ENCODE data around the gene MAPT.

Gene MAPT

DNA sequence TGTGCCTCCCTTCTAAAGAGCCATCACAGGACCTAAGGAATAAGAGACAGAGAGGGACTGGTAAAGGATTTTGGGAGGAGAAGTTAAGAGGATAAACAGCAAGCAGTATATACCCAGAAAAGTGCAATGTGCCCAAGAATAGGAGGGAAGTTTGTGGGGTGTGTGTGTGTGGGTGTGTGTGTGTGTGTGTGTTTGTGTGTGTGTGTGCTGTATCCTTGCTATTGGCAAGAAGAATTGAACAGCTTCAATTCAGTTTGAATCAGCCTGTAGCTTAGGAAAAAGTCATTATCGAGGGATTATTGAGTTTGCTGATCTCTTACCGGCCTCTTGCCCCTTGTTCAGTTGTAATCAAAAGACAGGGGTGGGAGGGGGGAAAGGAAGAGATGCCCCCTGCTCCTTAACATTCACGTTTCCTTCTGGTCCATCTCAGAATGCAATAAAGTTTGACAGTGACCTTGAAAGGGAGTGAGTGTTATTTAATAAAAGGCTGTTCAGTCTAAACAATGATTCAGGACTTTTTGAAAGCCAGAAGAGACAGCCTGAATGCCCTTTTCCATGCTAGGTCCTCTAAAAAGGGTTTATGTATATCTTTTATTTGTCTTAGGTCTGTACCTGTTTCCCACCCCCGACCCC, 23.9 kb upstream of the MAPT start:
- H3K4me3 ChIP-seq (ENCODE audit: insufficient read length, low read depth), result no peak overlapping the region
- H3K9me3 ChIP-seq (ENCODE audit: insufficient read depth, low read length), result peaks cover 6% of the 10 kb centered on the region
- H3K36me3 ChIP-seq (ENCODE audit: insufficient read depth, insufficient read length, low read length), result no peaks in the 10 kb centered on the region
- no peak for TF ChIP-seq SUZ12 (IDR thresholded peaks at IDR 0.05; ENCODE audit: extremely low read depth, insufficient read depth, insufficient read length)
- no peak for TF ChIP-seq YY1 (IDR thresholded peaks at IDR 0.05; ENCODE audit: insufficient read depth, insufficient read length)
- TF ChIP-seq ZNF274 (IDR thresholded peaks at IDR 0.05; ENCODE audit: low read depth, low read length), result no peak
- H3K27me3 ChIP-seq (ENCODE audit: insufficient read depth, insufficient read length), result no peaks in the 10 kb centered on the region
- H3K4me1 ChIP-seq (ENCODE audit: insufficient read depth, insufficient read length), result no peaks in the 10 kb centered on the region
- no peak for DNase-seq (ENCODE audit: low read depth, low spot score)
- no peak overlapping the region for H3K9ac ChIP-seq (ENCODE audit: insufficient read length, low read depth)

DNA sequence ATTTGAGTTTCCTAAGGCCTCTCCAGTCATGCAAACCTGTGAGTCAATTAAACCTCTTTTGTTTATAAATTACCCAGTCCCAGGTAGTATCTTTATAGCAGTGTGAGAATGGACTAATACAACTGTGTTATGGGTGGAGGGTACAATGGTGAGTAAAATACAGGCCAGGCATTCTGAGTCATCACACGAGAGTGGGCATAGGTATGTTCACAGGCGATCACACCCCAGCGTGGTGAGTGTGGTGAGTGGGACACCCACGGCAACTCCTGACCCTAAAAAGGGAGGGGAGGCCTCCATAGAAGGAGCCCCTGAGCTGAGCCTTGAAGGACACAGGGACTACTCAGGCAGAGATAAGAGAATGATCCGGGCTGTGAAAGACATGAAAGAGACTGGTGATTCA, 22.6 kb upstream of the MAPT start:
- Histone ChIP-seq H3K9ac (ENCODE audit: insufficient read length, low read depth) (no peak overlapping the region), H3K9me3 (ENCODE audit: insufficient read depth, low read length) (no peaks in the 10 kb centered on the region; the same call in 1 of the 2 replicates), H3K4me1 (ENCODE audit: insufficient read depth, insufficient read length) (no peaks in the 10 kb centered on the region), H3K36me3 (ENCODE audit: insufficient read depth, insufficient read length, low read length) (no peaks in the 10 kb centered on the region), H3K4me3 (ENCODE audit: insufficient read length, low read depth) (no peak overlapping the region), H3K27me3 (ENCODE audit: insufficient read depth, insufficient read length) (no peaks in the 10 kb centered on the region)
- DNase-seq (ENCODE audit: low read depth, low spot score), result no peak
- TF ChIP-seq ZNF274 (IDR thresholded peaks at IDR 0.05; ENCODE audit: low read depth, low read length) (no peak), YY1 (IDR thresholded peaks at IDR 0.05; ENCODE audit: insufficient read depth, insufficient read length) (no peak), SUZ12 (IDR thresholded peaks at IDR 0.05; ENCODE audit: extremely low read depth, insufficient read depth, insufficient read length) (no peak)

DNA sequence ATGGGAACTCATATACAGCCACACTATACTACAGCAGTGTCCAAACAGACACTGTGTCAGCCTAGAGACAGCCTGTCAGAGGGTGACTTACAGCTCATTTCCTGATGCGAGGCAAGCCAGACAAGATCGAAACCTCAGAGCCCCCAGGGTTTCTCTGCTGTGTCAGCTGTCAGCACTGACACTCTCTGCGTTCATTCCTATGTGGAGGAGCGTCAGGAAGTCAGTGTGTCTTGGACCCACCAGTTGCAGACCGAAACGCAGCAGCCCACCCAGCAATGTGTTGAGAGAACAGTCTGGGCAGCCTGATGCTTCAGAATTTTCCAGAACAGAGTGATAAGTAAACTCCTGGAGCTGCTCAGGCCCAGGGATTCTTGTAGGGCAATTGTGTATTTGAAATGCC, 20.6 kb upstream of the MAPT start:
- TF ChIP-seq ZNF274 (IDR thresholded peaks at IDR 0.05; ENCODE audit: low read depth, low read length) (no peak), YY1 (IDR thresholded peaks at IDR 0.05; ENCODE audit: insufficient read depth, insufficient read length) (no peak), SUZ12 (IDR thresholded peaks at IDR 0.05; ENCODE audit: extremely low read depth, insufficient read depth, insufficient read length) (no peak)
- no peaks in the 10 kb centered on the region for H3K36me3 ChIP-seq (ENCODE audit: insufficient read depth, insufficient read length, low read length)
- no peak overlapping the region for H3K9ac ChIP-seq (ENCODE audit: insufficient read length, low read depth)
- no peaks in the 10 kb centered on the region for H3K27me3 ChIP-seq (ENCODE audit: insufficient read depth, insufficient read length)
- H3K4me1 ChIP-seq (ENCODE audit: insufficient read depth, insufficient read length), result no peaks in the 10 kb centered on the region
- H3K9me3 ChIP-seq (ENCODE audit: insufficient read depth, low read length), result no peaks in the 10 kb centered on the region
- no peak overlapping the region for H3K4me3 ChIP-seq (ENCODE audit: insufficient read length, low read depth)
- no peak for DNase-seq (ENCODE audit: low read depth, low spot score)

DNA sequence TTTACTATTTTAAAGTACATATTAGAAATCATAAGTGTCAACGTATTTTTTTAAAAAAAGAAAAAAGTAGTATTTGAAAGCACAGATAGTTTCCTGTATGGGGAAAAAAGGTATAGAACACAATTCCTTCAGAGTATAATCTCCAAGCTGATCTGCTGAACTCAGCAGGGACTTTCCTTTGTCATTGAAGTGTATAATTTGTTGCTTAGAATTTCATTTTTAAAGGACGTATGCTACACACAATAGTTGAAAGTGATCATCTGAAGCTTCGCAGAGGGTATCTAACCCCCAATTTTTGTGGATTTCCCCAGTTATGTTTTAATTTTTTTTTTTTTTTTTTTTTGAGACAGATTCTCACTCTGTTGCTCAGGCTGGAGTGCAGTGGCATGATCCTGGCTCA, 20.2 kb upstream of the MAPT start:
- Histone ChIP-seq H3K9me3 (ENCODE audit: insufficient read depth, low read length) (no peaks in the 10 kb centered on the region), H3K9ac (ENCODE audit: insufficient read length, low read depth) (no peak overlapping the region), H3K27me3 (ENCODE audit: insufficient read depth, insufficient read length) (no peaks in the 10 kb centered on the region), H3K36me3 (ENCODE audit: insufficient read depth, insufficient read length, low read length) (no peaks in the 10 kb centered on the region), H3K4me1 (ENCODE audit: insufficient read depth, insufficient read length) (no peaks in the 10 kb centered on the region), H3K4me3 (ENCODE audit: insufficient read length, low read depth) (no peak overlapping the region)
- TF ChIP-seq SUZ12 (IDR thresholded peaks at IDR 0.05; ENCODE audit: extremely low read depth, insufficient read depth, insufficient read length) (no peak), ZNF274 (IDR thresholded peaks at IDR 0.05; ENCODE audit: low read depth, low read length) (no peak), YY1 (IDR thresholded peaks at IDR 0.05; ENCODE audit: insufficient read depth, insufficient read length) (no peak)
- DNase-seq (ENCODE audit: low read depth, low spot score), result no peak

DNA sequence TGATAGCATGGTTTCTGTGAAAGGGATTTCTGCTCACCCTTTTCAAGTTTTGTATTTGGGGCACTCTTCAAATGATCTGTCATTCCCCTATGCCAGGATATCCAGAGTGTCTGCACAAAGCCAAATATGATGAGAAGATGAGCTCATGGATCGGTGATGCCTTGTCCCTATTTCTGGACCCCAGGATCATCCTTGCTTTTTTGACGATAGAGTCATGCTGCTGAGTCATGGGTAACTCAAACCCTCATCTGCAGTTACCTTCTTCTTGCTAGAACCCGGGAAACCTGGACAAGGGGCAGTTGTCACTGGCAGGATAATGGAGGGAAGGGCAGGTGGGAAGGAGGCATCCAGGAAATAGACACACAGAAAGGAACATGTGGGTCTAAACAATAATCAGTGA, 17.8 kb upstream of the MAPT start:
- DNase-seq (ENCODE audit: low read depth, low spot score), result no peak
- no peak overlapping the region for H3K9ac ChIP-seq (ENCODE audit: insufficient read length, low read depth)

DNA sequence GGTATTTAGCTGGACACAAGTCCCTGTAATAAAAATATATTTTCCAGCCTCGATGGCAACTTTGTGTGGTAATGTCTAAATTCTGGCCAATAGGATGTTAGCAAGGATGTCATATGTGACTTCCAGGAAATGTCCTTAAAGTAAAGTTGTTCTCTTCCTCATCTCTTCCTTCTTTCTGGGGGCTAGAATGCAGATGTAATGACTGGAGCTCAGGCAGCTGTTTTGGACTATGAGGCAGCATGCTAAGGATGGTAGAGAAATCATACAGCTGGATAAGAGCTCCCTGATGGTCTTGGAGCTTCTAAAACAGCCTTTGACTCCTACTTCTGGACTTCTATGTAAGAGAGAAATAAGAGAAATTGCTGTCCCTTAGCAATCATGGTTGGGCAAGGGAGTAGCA, 16.9 kb upstream of the MAPT start:
- H3K4me1 ChIP-seq (ENCODE audit: insufficient read depth, insufficient read length), result no peaks in the 10 kb centered on the region
- H3K27me3 ChIP-seq (ENCODE audit: insufficient read depth, insufficient read length), result no peaks in the 10 kb centered on the region
- no peak for DNase-seq (ENCODE audit: low read depth, low spot score)
- no peaks in the 10 kb centered on the region for H3K36me3 ChIP-seq (ENCODE audit: insufficient read depth, insufficient read length, low read length)
- no peaks in the 10 kb centered on the region for H3K9me3 ChIP-seq (ENCODE audit: insufficient read depth, low read length)
- no peak overlapping the region for H3K9ac ChIP-seq (ENCODE audit: insufficient read length, low read depth)
- TF ChIP-seq SUZ12 (IDR thresholded peaks at IDR 0.05; ENCODE audit: extremely low read depth, insufficient read depth, insufficient read length), result no peak
- TF ChIP-seq ZNF274 (IDR thresholded peaks at IDR 0.05; ENCODE audit: low read depth, low read length), result no peak
- TF ChIP-seq YY1 (IDR thresholded peaks at IDR 0.05; ENCODE audit: insufficient read depth, insufficient read length), result no peak
- no peak overlapping the region for H3K4me3 ChIP-seq (ENCODE audit: insufficient read length, low read depth)

More for the DNA sequence above, 17.8 kb upstream of the MAPT start:
- Histone ChIP-seq H3K4me1 (ENCODE audit: insufficient read depth, insufficient read length) (no peaks in the 10 kb centered on the region), H3K36me3 (ENCODE audit: insufficient read depth, insufficient read length, low read length) (no peaks in the 10 kb centered on the region), H3K4me3 (ENCODE audit: insufficient read length, low read depth) (no peak overlapping the region), H3K27me3 (ENCODE audit: insufficient read depth, insufficient read length) (no peaks in the 10 kb centered on the region), H3K9me3 (ENCODE audit: insufficient read depth, low read length) (no peaks in the 10 kb centered on the region)
- TF ChIP-seq YY1 (IDR thresholded peaks at IDR 0.05; ENCODE audit: insufficient read depth, insufficient read length) (no peak), SUZ12 (IDR thresholded peaks at IDR 0.05; ENCODE audit: extremely low read depth, insufficient read depth, insufficient read length) (no peak), ZNF274 (IDR thresholded peaks at IDR 0.05; ENCODE audit: low read depth, low read length) (no peak)

DNA sequence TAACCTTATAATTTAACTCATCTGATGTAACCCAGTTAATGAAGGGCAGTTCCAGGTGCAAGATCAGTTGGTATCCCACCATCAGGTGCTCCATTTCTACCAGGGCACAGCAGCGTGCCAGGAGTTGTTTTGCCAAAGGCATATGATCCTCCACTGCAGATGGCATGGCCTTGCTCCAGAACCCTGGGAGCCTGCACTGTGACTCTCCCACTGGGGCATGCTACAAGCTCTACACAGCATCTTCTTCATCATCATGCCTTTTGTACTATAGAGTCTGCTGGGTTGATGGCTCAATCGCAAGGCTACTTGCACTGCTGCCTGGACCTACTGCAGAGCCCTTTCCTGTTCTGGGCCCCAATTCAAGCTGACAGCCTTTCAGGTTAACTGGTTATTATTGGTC, 11.3 kb upstream of the MAPT start:
- DNase-seq (ENCODE audit: low read depth, low spot score), result no peak
- Histone ChIP-seq H3K36me3 (ENCODE audit: insufficient read depth, insufficient read length, low read length) (no peaks in the 10 kb centered on the region), H3K9me3 (ENCODE audit: insufficient read depth, low read length) (no peaks in the 10 kb centered on the region), H3K9ac (ENCODE audit: insufficient read length, low read depth) (no peak overlapping the region), H3K4me1 (ENCODE audit: insufficient read depth, insufficient read length) (no peaks in the 10 kb centered on the region), H3K4me3 (ENCODE audit: insufficient read length, low read depth) (no peak overlapping the region), H3K27me3 (ENCODE audit: insufficient read depth, insufficient read length) (peaks cover 3% of the 10 kb centered on the region)
- TF ChIP-seq ZNF274 (IDR thresholded peaks at IDR 0.05; ENCODE audit: low read depth, low read length) (no peak), YY1 (IDR thresholded peaks at IDR 0.05; ENCODE audit: insufficient read depth, insufficient read length) (no peak)

Measured in NT2/D1 (cell line).